IMR-90 (cell line): Measurements from ENCODE around the gene SMC1A. TPM values are rescaled to one million over a fixed set of nuclear protein-coding genes. Genes with fewer than 3 reads are reported as not detected.

Experiments
- ATAC-seq: fragments of 200-7000 bp; cut with Tn5 transposase; 2 replicates; pipeline ENCODE4 v1.9.1; 2020; ENCODE audit warnings: low read depth, mild to moderate bottlenecking, moderate library complexity
- BruUV-seq: library from RNA; stranded (reverse); fragments of 400-500 nt; replicated peaks from 2 replicates; lab custom pipeline; 2021; lab: Mats Ljungman, UMichigan
- CTCF ChIA-PET: fragments of 300-600 bp; formaldehyde crosslinking; extraction: SDS; loops from one replicate; lab custom pipeline; 2021; ENCODE audit warnings: antibody characterized with exemption; lab: Yijun Ruan, JAX
- POLR2A ChIA-PET: fragments of 300-600 bp; sonication (Branson Sonifier 250); formaldehyde crosslinking; loops from one replicate; lab custom pipeline; 2022; ENCODE audit warnings: antibody characterized with exemption; ENCODE audit not compliant: unreplicated experiment; lab: Charles Lee
- DNase-seq: peaks from one replicate; pipeline ENCODE4 v3.0.0; 2013
- H2AFZ ChIP-seq: replicated peaks from 2 replicates; pipeline ENCODE3; 2013; ENCODE audit warnings: low read length, mild to moderate bottlenecking; ENCODE audit not compliant: poor library complexity
- H2AK5ac ChIP-seq: 2 replicates; pipeline ENCODE4 v1.6.1; 2013; ENCODE audit warnings: low read depth, low read length, inconsistent platforms
- H2AK9ac ChIP-seq: replicated peaks from 2 replicates; pipeline ENCODE3; 2013; ENCODE audit warnings: mild to moderate bottlenecking, low read depth, low read length, moderate library complexity; ENCODE audit not compliant: poor library complexity
- H2BK120ac ChIP-seq: 2 replicates; pipeline ENCODE4 v1.6.1; 2013; ENCODE audit warnings: low read depth, low read length, inconsistent platforms
- H2BK15ac ChIP-seq: 3 replicates; pipeline ENCODE4 v1.6.1; 2013; ENCODE audit warnings: low read depth, low read length, inconsistent platforms
- H2BK20ac ChIP-seq: 2 replicates; pipeline ENCODE4 v1.6.1; 2013; ENCODE audit warnings: low read depth, mild to moderate bottlenecking, inconsistent platforms, low read length, moderate library complexity
- H2BK5ac ChIP-seq: 2 replicates; pipeline ENCODE4 v1.6.1; 2013; ENCODE audit warnings: mild to moderate bottlenecking, low read depth, low read length, inconsistent platforms; ENCODE audit not compliant: poor library complexity, severe bottlenecking
- H3K14ac ChIP-seq: replicated peaks from 2 replicates; pipeline ENCODE4 v1.6.1; 2013; ENCODE audit warnings: low read depth, low read length, inconsistent platforms
- H3K18ac ChIP-seq: 2 replicates; pipeline ENCODE4 v1.6.1; 2013; ENCODE audit warnings: low read depth, low read length, control low read depth
- H3K23ac ChIP-seq: 2 replicates; pipeline ENCODE4 v1.6.1; 2013; ENCODE audit warnings: low read depth, low read length, inconsistent platforms
- H3K27ac ChIP-seq: 2 replicates; pipeline ENCODE4 v1.5.1; 2013; ENCODE audit warnings: mild to moderate bottlenecking, control low read depth, low read length; ENCODE audit not compliant: insufficient read depth
- H3K27me3 ChIP-seq: 2 replicates; pipeline ENCODE4 v1.6.1; 2013; ENCODE audit warnings: low read length; ENCODE audit not compliant: control insufficient read depth, insufficient read depth
- H3K36me3 ChIP-seq: 2 replicates; pipeline ENCODE4 v1.6.1; 2013; ENCODE audit warnings: low read length, mixed read lengths; ENCODE audit not compliant: control insufficient read depth, insufficient read depth
- H3K4ac ChIP-seq: 2 replicates; pipeline ENCODE4 v1.6.1; 2013; ENCODE audit warnings: low read depth, low read length, inconsistent platforms
- H3K4me1 ChIP-seq: 2 replicates; pipeline ENCODE4 v1.6.1; 2013; ENCODE audit warnings: low read length, mixed read lengths; ENCODE audit not compliant: control insufficient read depth, insufficient read depth
- H3K4me2 ChIP-seq: 2 replicates; pipeline ENCODE4 v1.6.1; 2013; ENCODE audit warnings: low read depth, mild to moderate bottlenecking, control low read depth, low read length, moderate library complexity
- H3K4me3 ChIP-seq: 2 replicates; pipeline ENCODE4 v1.5.1; 2013; ENCODE audit warnings: low read depth, mild to moderate bottlenecking, control low read depth, low read length, moderate library complexity; ENCODE audit not compliant: insufficient read depth
- H3K56ac ChIP-seq: 2 replicates; pipeline ENCODE4 v1.6.1; 2013; ENCODE audit warnings: low read length, inconsistent platforms; ENCODE audit not compliant: insufficient read depth; ENCODE audit errors: extremely low read depth
- H3K79me1 ChIP-seq, 2 experiments: 2 replicates each; pipeline ENCODE4 v1.6.1; 2013; ENCODE audit warnings: low read length in 2 of 2, inconsistent platforms in 1 of 2, low read depth in 1 of 2
- H3K9ac ChIP-seq: 2 replicates; pipeline ENCODE4 v1.6.1; 2013; ENCODE audit warnings: low read depth, low read length, control low read depth
- H3K9me1 ChIP-seq: 2 replicates; pipeline ENCODE4 v1.6.1; 2013; ENCODE audit warnings: low read length, inconsistent platforms; ENCODE audit not compliant: insufficient read depth
- H3K9me3 ChIP-seq: 2 replicates; pipeline ENCODE4 v1.6.1; 2013; ENCODE audit warnings: low read length; ENCODE audit not compliant: control insufficient read depth, insufficient read depth
- H4K20me1 ChIP-seq: 2 replicates; pipeline ENCODE4 v1.6.1; 2013; ENCODE audit warnings: low read length, inconsistent platforms; ENCODE audit not compliant: insufficient read depth
- H4K5ac ChIP-seq: 2 replicates; pipeline ENCODE4 v1.6.1; 2013; ENCODE audit warnings: mild to moderate bottlenecking, low read depth, low read length, control low read depth
- H4K8ac ChIP-seq, 2 experiments: 2 replicates each; pipeline ENCODE4 v1.6.1; 2013; ENCODE audit warnings: low read depth in 2 of 2, low read length in 2 of 2, control low read depth in 1 of 2, inconsistent platforms in 1 of 2
- H4K91ac ChIP-seq: 2 replicates; pipeline ENCODE4 v1.6.1; 2013; ENCODE audit warnings: low read depth, low read length, inconsistent platforms; ENCODE audit not compliant: insufficient read depth
- CEBPB ChIP-seq: IDR thresholded peaks from 2 replicates; pipeline ENCODE4 v1.6.1; 2012; ENCODE audit warnings: low read depth, low read length, improper control_type of control experiment
- CHD1 ChIP-seq: IDR thresholded peaks from 2 replicates; pipeline ENCODE4 v1.6.1; 2012; ENCODE audit warnings: low read depth, low read length, improper control_type of control experiment
- CTCF ChIP-seq: conservative IDR thresholded peaks from 2 replicates; pipeline ENCODE4 v1.5.1; 2012; ENCODE audit warnings: mild to moderate bottlenecking, low read depth, low read length, improper control_type of control experiment
- ELK1 ChIP-seq: fragments of 150-350 bp; IDR thresholded peaks from 2 replicates; pipeline ENCODE4 v1.6.1; 2016; ENCODE audit warnings: low read depth, mild to moderate bottlenecking, low read length, moderate library complexity, borderline replicate concordance
- FOS ChIP-seq: fragments of 150-350 bp; IDR thresholded peaks from 2 replicates; pipeline ENCODE4 v1.6.1; 2016; ENCODE audit warnings: low read depth, low read length
- MAFK ChIP-seq: IDR thresholded peaks from 2 replicates; pipeline ENCODE4 v1.6.1; 2012; ENCODE audit warnings: low read depth, low read length, improper control_type of control experiment
- MAZ ChIP-seq: IDR thresholded peaks from 2 replicates; pipeline ENCODE4 v1.6.1; 2012; ENCODE audit warnings: low read depth, mild to moderate bottlenecking, low read length, improper control_type of control experiment, moderate library complexity, borderline replicate concordance
- MXI1 ChIP-seq: IDR thresholded peaks from 2 replicates; pipeline ENCODE4 v1.6.1; 2012; ENCODE audit warnings: low read depth, mild to moderate bottlenecking, low read length, moderate library complexity, borderline replicate concordance
- NFE2L2 ChIP-seq: fragments of 150-350 bp; IDR thresholded peaks from 2 replicates; pipeline ENCODE4 v1.6.1; 2016; ENCODE audit warnings: low read depth, mild to moderate bottlenecking, low read length
- POLR2A ChIP-seq: IDR thresholded peaks from 2 replicates; pipeline ENCODE4 v1.6.1; 2012; ENCODE audit warnings: mild to moderate bottlenecking, low read depth, low read length
- RAD21 ChIP-seq: IDR thresholded peaks from 2 replicates; pipeline ENCODE4 v1.6.1; 2012; ENCODE audit warnings: low read length, improper control_type of control experiment
- RCOR1 ChIP-seq: IDR thresholded peaks from 2 replicates; pipeline ENCODE4 v1.6.1; 2012; ENCODE audit warnings: mild to moderate bottlenecking, low read length, improper control_type of control experiment; ENCODE audit not compliant: insufficient replicate concordance
- RFX5 ChIP-seq: IDR thresholded peaks from 2 replicates; pipeline ENCODE4 v1.8.0; 2012; ENCODE audit warnings: low read depth, mild to moderate bottlenecking, low read length, moderate library complexity
- SMC3 ChIP-seq: fragments of 150-350 bp; IDR thresholded peaks from 2 replicates; pipeline ENCODE4 v1.6.1; 2016; ENCODE audit warnings: low read depth, mild to moderate bottlenecking, antibody characterized with exemption, low read length, moderate library complexity
- USF2 ChIP-seq: fragments of 150-350 bp; IDR thresholded peaks from 2 replicates; pipeline ENCODE4 v1.6.1; 2017; ENCODE audit warnings: mild to moderate bottlenecking, antibody characterized with exemption, low read length, low read depth
- WGBS, 2 experiments: methylation state at CpG; one replicate each; pipeline versions ENCODE4 v1.1.5 to v1.1.7; 2013; ENCODE audit warnings: missing lambda C conversion rate in 2 of 2; ENCODE audit not compliant: insufficient read length in 1 of 2; ENCODE audit errors: extremely low coverage in 2 of 2; 5-methylcytosine and 5-hydroxymethylcytosine counted together
- dilution Hi-C: fragments of 300-500 bp; cut with HindIII; formaldehyde crosslinking; loops from one replicate; pipeline ENCODE4 v1.14.3; 2018; ENCODE audit warnings: low sequenced_read_pairs; ENCODE audit not compliant: unreplicated experiment
- in situ Hi-C: fragments of 300-500 bp; cut with MboI; formaldehyde crosslinking; loops from 3 replicates; pipeline ENCODE4 v1.14.3; 2019; ENCODE audit warnings: low sequenced_read_pairs, inconsistent platforms, mixed read lengths
- intact Hi-C: fragments of 100-400 bp; cut with micrococcal nuclease; formaldehyde crosslinking; loops from 2 replicates; pipeline ENCODE4 v1.10.0; 2022
- polyA plus RNA-seq, 3 experiments: library from polyadenylated mRNA; depleted of rRNA; stranded (reverse); fragments of >200 nt; gene quantifications; 2 replicates each; pipeline ENCODE4 v1.2.3, GENCODE V29; 2012; ENCODE audit warnings: low replicate concordance in 1 of 3
- total RNA-seq: library from RNA; depleted of rRNA; stranded (reverse); fragments of >200 nt; gene quantifications from 2 replicates; pipeline ENCODE4 v1.2.3, GENCODE V29; 2012

The SMC1A gene
- total and polyA plus RNA-seq, 2 of the 4 experiments (the other 2 are of a cell fraction): 35.8 to 41.0 TPM

- POLR2A ChIA-PET: no interaction called here
Observed at GRCh38 chrX:53458082-53458481, 35.6 kb upstream of the SMC1A start.

More at GRCh38 chrX:53458082-53458481, 35.6 kb upstream of the SMC1A start:
- Histone ChIP-seq H2BK20ac (no peak overlapping the region), H3K4me2 (no peak overlapping the region), H3K4me1 (peaks cover 2% of the 10 kb centered on the region; the same call in 1 of the 2 replicates), H3K9ac (no peak overlapping the region), H3K18ac (no peak overlapping the region), H3K9me3 (no peaks in the 10 kb centered on the region), H3K27me3 (peaks cover 11% of the 10 kb centered on the region), H4K20me1 (no peaks in the 10 kb centered on the region; the same call in 1 of the 2 replicates), H3K27ac (no peak overlapping the region), H3K79me1 (no peaks in the 10 kb centered on the region), H3K23ac (no peak overlapping the region), H4K91ac (no peak overlapping the region), H2BK120ac (no peak overlapping the region), H3K56ac (no peak overlapping the region), H3K4me3 (no peak overlapping the region), H3K36me3 (no peaks in the 10 kb centered on the region), H2AK9ac (no peak overlapping the region), H2BK15ac (no peak overlapping the region), H4K8ac (no peak overlapping the region), H3K4ac (no peak overlapping the region), H3K9me1 (no peaks in the 10 kb centered on the region), H4K5ac (no peak overlapping the region), H2BK5ac (no peak overlapping the region), H3K14ac (no peak overlapping the region), H2AFZ (no peak overlapping the region), H2AK5ac (no peak overlapping the region)
- peak; percentile 32 for DNase-seq
- TF ChIP-seq MXI1: no peak
- no peak for TF ChIP-seq MAFK
- no peak for TF ChIP-seq ELK1
- TF ChIP-seq MAZ: no peak
- TF ChIP-seq CEBPB: no peak
- no peak for TF ChIP-seq CHD1
- TF ChIP-seq RFX5: no peak
- no peak for TF ChIP-seq POLR2A
- no peak for TF ChIP-seq USF2
- no peak for TF ChIP-seq FOS
- TF ChIP-seq SMC3: no peak
- TF ChIP-seq RCOR1: no peak
- peak; percentile 28; the same call in 1 of the 2 replicates for TF ChIP-seq RAD21
- TF ChIP-seq CTCF: peak; percentile 34
- TF ChIP-seq NFE2L2: no peak
- in situ Hi-C loops (no loop called here), intact Hi-C loops (no loop called here), dilution Hi-C loops (no loop called here)
- CTCF ChIA-PET: interaction anchor here (1.0 to 2.1 kb wide), 3 partner anchors 23 to 27 kb away, joined by 3 to 15 read pairs (median 6); no protein-coding TSS in a partner anchor
- no peak; the same call in 1 of the 2 replicates for ATAC-seq
- no CpG with 5 or more reads among the region's 5 CpGs for WGBS, 2 experiments
- no TSS peak for BruUV-seq
